Gastrocnemius medialis (tissue), 4 donors: ENCODE measurements around the gene TRAPPC2L.

ENCODE experiments used
- CTCF ChIP-seq, 5 experiments: fragments of 450-650 bp in 3 of 5; fragments of 200-600 bp in 2 of 5; sonication (generic) in 2 of 5; IDR thresholded peaks in 4 of 5; conservative IDR thresholded peaks in 1 of 5; 1 replicate in 4 of 5; 2 replicates in 1 of 5; pipeline ENCODE4 v1.5.1; 2016 to 2019; ENCODE audit warnings: antibody characterized with exemption in 5 of 5, mild to moderate bottlenecking in 3 of 5, moderate library complexity in 3 of 5
- POLR2A ChIP-seq, 2 donors: fragments of 450-650 bp; IDR thresholded peaks; one replicate each; pipeline ENCODE4 v1.6.1; 2017; ENCODE audit warnings: antibody characterized with exemption in 2 of 2, mild to moderate bottlenecking in 2 of 2, moderate library complexity in 2 of 2

GRCh38 chr16:88863426-88863825 lies 6.5 kb downstream of the TRAPPC2L start:
- TF ChIP-seq CTCF (IDR thresholded peaks at IDR 0.05 in 4 of 5, conservative IDR thresholded peaks at IDR 0.05 in 1 of 5) = no peak
- TF ChIP-seq POLR2A (IDR thresholded peaks at IDR 0.05) = no peak
